ENCODE results near the gene ACYP2.

DNA sequence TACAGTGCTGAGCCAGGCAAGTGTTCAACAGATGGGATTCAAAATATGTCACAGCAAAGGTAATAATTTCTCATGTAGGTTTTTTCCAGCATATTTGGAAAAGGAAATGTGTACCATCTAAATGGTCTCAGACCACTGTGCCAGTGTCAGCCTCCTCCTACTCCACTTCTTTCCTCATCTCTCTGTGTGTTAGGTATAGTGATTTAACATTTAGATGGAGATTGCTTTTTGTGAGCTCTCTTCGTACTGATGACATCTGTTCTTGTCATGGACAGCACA is 221.5 kb downstream of the ACYP2 start:
- TF ChIP-seq EZH2 (IDR thresholded peaks at IDR 0.05; ENCODE audit: borderline replicate concordance, low read depth, low read length, severe bottlenecking): no peak
- TF ChIP-seq, protein P1, sequence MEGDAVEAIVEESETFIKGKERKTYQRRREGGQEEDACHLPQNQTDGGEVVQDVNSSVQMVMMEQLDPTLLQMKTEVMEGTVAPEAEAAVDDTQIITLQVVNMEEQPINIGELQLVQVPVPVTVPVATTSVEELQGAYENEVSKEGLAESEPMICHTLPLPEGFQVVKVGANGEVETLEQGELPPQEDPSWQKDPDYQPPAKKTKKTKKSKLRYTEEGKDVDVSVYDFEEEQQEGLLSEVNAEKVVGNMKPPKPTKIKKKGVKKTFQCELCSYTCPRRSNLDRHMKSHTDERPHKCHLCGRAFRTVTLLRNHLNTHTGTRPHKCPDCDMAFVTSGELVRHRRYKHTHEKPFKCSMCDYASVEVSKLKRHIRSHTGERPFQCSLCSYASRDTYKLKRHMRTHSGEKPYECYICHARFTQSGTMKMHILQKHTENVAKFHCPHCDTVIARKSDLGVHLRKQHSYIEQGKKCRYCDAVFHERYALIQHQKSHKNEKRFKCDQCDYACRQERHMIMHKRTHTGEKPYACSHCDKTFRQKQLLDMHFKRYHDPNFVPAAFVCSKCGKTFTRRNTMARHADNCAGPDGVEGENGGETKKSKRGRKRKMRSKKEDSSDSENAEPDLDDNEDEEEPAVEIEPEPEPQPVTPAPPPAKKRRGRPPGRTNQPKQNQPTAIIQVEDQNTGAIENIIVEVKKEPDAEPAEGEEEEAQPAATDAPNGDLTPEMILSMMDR (IDR thresholded peaks at IDR 0.05; ENCODE audit: borderline replicate concordance, extremely low read depth, low read length, poor library complexity, severe bottlenecking): no peak

Data from DND-41 (cell line).